ENCODE data around the gene SNRPA. TPM values are rescaled to one million over a fixed set of nuclear protein-coding genes. Genes with fewer than 3 reads are reported as not detected.

SNRPA gene
- total and polyA plus RNA-seq, 4 donors, result 44.5 to 77.4 (median 58.6) TPM

- Histone ChIP-seq H3K4me1 (ENCODE audit: control insufficient read depth in 5 of 5, insufficient read depth in 5 of 5, low read length in 5 of 5) (peaks cover 0 to 5% (median 0%) of the 10 kb centered on the region in 5 donors), H3K4me3 (no peak overlapping the region), H3K36me3 (ENCODE audit: control insufficient read depth in 4 of 4, insufficient read depth in 4 of 4, low read length in 4 of 4) (peaks cover 0 to 24% (median 13%) of the 10 kb centered on the region in 4 donors), H3K27ac (ENCODE audit: low read depth in 1 of 2, low read length in 1 of 2) (no peak overlapping the region), H3K27me3 (ENCODE audit: control insufficient read depth in 3 of 3, insufficient read depth in 3 of 3, low read length in 2 of 3) (no peaks in the 10 kb centered on the region), H3K9me3 (ENCODE audit: control insufficient read depth in 4 of 4, insufficient read depth in 3 of 4, low read length in 3 of 4) (no peaks in the 10 kb centered on the region), H3K9ac (ENCODE audit: insufficient read depth in 1 of 2, low read length in 2 of 2) (no peak overlapping the region)
- no peak for ATAC-seq (ENCODE audit: insufficient read depth, low FRiP score)
- DNase-seq, result no peak
- TF ChIP-seq, protein P1, sequence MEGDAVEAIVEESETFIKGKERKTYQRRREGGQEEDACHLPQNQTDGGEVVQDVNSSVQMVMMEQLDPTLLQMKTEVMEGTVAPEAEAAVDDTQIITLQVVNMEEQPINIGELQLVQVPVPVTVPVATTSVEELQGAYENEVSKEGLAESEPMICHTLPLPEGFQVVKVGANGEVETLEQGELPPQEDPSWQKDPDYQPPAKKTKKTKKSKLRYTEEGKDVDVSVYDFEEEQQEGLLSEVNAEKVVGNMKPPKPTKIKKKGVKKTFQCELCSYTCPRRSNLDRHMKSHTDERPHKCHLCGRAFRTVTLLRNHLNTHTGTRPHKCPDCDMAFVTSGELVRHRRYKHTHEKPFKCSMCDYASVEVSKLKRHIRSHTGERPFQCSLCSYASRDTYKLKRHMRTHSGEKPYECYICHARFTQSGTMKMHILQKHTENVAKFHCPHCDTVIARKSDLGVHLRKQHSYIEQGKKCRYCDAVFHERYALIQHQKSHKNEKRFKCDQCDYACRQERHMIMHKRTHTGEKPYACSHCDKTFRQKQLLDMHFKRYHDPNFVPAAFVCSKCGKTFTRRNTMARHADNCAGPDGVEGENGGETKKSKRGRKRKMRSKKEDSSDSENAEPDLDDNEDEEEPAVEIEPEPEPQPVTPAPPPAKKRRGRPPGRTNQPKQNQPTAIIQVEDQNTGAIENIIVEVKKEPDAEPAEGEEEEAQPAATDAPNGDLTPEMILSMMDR (IDR thresholded peaks at IDR 0.05; ENCODE audit: control extremely low read depth, extremely low read depth), result no peak
- 91 to 95% methylated on average over 12 of the region's 12 CpGs for WGBS, 2 donors
Measured at GRCh38 chr19:40742886-40743285, 8.1 kb upstream of the SNRPA start.

GRCh38 chr19:40743926-40744325, 7.1 kb upstream of the SNRPA start:
- 93 to 94% methylated on average over 10 of the region's 10 CpGs for WGBS, 2 donors
- Histone ChIP-seq H3K9me3 (ENCODE audit: control insufficient read depth in 4 of 4, insufficient read depth in 3 of 4, low read length in 3 of 4) (no peaks in the 10 kb centered on the region), H3K36me3 (ENCODE audit: control insufficient read depth in 4 of 4, insufficient read depth in 4 of 4, low read length in 4 of 4) (peaks cover 0 to 19% (median 13%) of the 10 kb centered on the region in 4 donors), H3K4me3 (no peak overlapping the region), H3K4me1 (ENCODE audit: control insufficient read depth in 5 of 5, insufficient read depth in 5 of 5, low read length in 5 of 5) (peaks cover 0 to 5% (median 0%) of the 10 kb centered on the region in 5 donors), H3K27me3 (ENCODE audit: control insufficient read depth in 3 of 3, insufficient read depth in 3 of 3, low read length in 2 of 3) (no peaks in the 10 kb centered on the region), H3K9ac (ENCODE audit: insufficient read depth in 1 of 2, low read length in 2 of 2) (no peak overlapping the region), H3K27ac (ENCODE audit: low read depth in 1 of 2, low read length in 1 of 2) (peak overlapping the region in 1 of 2 donors; percentile 80)
- no peak for ATAC-seq (ENCODE audit: insufficient read depth, low FRiP score)
- TF ChIP-seq, protein P1 (IDR thresholded peaks at IDR 0.05; ENCODE audit: control extremely low read depth, extremely low read depth), result no peak
- no peak for DNase-seq

DNA sequence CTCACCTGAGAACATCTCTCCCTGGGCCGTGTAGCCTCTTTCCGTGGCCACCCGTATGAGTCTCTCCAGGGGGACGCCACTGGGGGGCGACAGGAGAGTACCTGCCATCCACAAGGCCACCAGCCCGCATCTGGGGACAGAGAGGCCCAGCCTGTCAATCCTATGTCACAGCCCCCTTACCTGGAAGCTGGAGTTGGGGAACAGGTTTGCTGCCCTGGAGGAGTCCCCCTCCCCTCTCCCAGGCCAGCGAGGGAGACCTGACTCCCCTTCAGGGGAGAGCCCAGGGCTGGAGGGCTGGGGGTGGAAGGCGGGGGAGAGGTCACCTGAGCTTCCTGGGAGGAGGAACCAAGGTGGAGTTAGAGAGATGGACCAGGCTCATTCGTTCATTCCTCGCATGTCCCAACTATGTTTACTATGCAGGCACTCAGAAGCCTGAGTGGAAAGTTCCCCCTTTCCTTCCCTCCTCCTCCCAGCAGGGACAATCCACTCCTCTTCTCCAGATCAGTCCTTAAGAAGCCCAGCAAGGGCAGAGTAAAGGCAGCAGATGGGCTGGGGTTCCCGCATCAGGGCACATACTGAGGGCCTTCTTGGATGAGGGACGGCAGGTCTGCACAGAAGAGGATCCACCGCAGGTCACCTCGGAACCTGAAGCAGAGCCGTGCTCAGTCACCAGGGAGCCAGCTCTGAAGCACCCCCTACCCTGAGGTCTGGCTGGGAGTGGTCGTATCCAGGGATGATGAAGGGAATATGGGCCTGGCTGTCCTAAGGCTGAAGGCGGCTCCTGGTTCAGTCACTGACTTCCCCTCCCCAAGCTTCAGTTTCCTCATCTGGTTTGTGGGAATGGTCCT, 6.2 kb upstream of the SNRPA start:
- Histone ChIP-seq H3K9me3 (ENCODE audit: control insufficient read depth in 4 of 4, insufficient read depth in 3 of 4, low read length in 3 of 4) (no peaks in the 10 kb centered on the region), H3K4me1 (ENCODE audit: control insufficient read depth in 5 of 5, insufficient read depth in 5 of 5, low read length in 5 of 5) (peaks cover 0 to 8% (median 3%) of the 10 kb centered on the region in 5 donors), H3K4me3 (no peak overlapping the region), H3K27ac (ENCODE audit: low read depth in 1 of 2, low read length in 1 of 2) (peak overlapping the region in 1 of 2 donors; percentile 80), H3K9ac (ENCODE audit: insufficient read depth in 1 of 2, low read length in 2 of 2) (no peak overlapping the region), H3K36me3 (ENCODE audit: control insufficient read depth in 4 of 4, insufficient read depth in 4 of 4, low read length in 4 of 4) (peaks cover 0 to 11% (median 7%) of the 10 kb centered on the region in 4 donors), H3K27me3 (ENCODE audit: control insufficient read depth in 3 of 3, insufficient read depth in 3 of 3, low read length in 2 of 3) (no peaks in the 10 kb centered on the region)
- DNase-seq, result peak; percentile 60 to 82 (median 78)
- peak; percentile 48 for ATAC-seq (ENCODE audit: insufficient read depth, low FRiP score)
- 65 to 81% methylated on average over 17 of the region's 17 CpGs for WGBS, 2 donors
- TF ChIP-seq, protein P1 (IDR thresholded peaks at IDR 0.05; ENCODE audit: control extremely low read depth, extremely low read depth), result no peak
